Subcutaneous abdominal adipose tissue (tissue), 5 donors: ENCODE results near the gene DPH2.

Experiments
- H3K27ac ChIP-seq: one replicate; pipeline ENCODE4 v1.7.0; 2013; ENCODE audit warnings: low read depth, mild to moderate bottlenecking, inconsistent platforms, low read length, moderate library complexity
- H3K27me3 ChIP-seq, 5 donors: one replicate each; pipeline ENCODE4 v1.7.0; 2013; ENCODE audit warnings: low read length in 5 of 5, inconsistent platforms in 1 of 5; ENCODE audit not compliant: control insufficient read depth in 5 of 5, insufficient read depth in 4 of 5
- H3K36me3 ChIP-seq, 5 donors: one replicate each; pipeline ENCODE4 v1.7.0; 2013; ENCODE audit warnings: low read length in 5 of 5; ENCODE audit not compliant: control insufficient read depth in 5 of 5, insufficient read depth in 5 of 5
- H3K4me1 ChIP-seq, 5 donors: one replicate each; pipeline ENCODE4 v1.7.0; 2013; ENCODE audit warnings: low read length in 5 of 5, mild to moderate bottlenecking in 3 of 5, moderate library complexity in 1 of 5; ENCODE audit not compliant: control insufficient read depth in 5 of 5, insufficient read depth in 5 of 5
- H3K4me3 ChIP-seq, 5 donors: one replicate each; pipeline ENCODE4 v1.7.0; 2013; ENCODE audit warnings: low read length in 5 of 5, low read depth in 1 of 5
- H3K9ac ChIP-seq, 5 donors: one replicate each; pipeline ENCODE4 v1.7.0; 2013; ENCODE audit warnings: low read length in 5 of 5, mild to moderate bottlenecking in 4 of 5, moderate library complexity in 3 of 5
- H3K9me3 ChIP-seq, 5 donors: one replicate each; pipeline ENCODE4 v1.7.0; 2013; ENCODE audit warnings: low read length in 5 of 5; ENCODE audit not compliant: control insufficient read depth in 5 of 5
- donor health status: healthy.
- donor health status: healthy.
- donor health status: healthy.
- donor health status: healthy.
- donor health status: healthy.

DPH2 gene

DNA sequence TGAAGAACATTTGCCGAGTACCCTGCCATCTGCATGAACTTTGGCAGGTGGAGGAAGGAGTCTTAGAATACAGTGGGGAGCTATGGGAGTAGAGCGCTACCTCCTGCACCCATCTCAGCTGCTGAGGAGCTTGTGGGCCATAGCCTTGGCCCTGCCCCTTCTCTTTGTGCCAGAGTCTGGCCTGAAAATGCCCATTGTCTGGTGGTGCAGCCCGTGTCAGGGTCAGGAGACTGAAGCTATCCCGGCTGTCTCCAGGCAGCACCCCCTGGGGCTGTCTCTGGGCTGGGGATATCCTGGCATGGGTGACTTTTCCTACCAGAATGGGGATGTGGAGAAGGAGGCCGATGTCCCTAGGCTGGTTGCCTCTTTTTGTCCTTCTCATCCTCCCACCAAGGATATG, 15.8 kb upstream of the DPH2 start:
- Histone ChIP-seq H3K4me3 (no peak overlapping the region), H3K4me1 (peaks cover 0 to 2% (median 0%) of the 10 kb centered on the region in 5 donors), H3K27me3 (no peaks in the 10 kb centered on the region), H3K27ac (no peak overlapping the region), H3K36me3 (peaks cover 7 to 50% (median 42%) of the 10 kb centered on the region in 5 donors), H3K9ac (no peak overlapping the region), H3K9me3 (no peaks in the 10 kb centered on the region)

DNA sequence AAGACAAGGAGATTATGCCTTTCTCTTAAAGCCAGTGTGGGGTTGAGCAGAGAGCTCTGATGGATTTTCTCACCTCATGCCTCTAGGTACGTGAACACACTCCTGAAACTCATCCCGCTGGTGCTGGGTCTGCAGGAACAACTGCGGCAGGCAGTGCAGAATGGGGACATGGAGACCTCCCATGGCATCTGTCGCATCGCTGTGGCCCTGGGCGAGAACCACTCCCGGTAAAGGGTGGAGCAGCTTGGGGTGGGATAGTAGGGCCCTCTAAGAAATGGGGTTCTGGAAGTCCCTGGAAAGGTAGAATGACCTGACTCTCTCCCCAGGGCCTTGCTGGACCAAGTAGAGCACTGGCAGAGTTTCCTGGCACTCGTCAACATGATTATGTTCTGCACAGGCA, 13.6 kb upstream of the DPH2 start:
- Histone ChIP-seq H3K36me3 (peaks cover 0 to 55% (median 51%) of the 10 kb centered on the region in 5 donors), H3K27ac (no peak overlapping the region), H3K4me1 (no peaks in the 10 kb centered on the region)

DNA sequence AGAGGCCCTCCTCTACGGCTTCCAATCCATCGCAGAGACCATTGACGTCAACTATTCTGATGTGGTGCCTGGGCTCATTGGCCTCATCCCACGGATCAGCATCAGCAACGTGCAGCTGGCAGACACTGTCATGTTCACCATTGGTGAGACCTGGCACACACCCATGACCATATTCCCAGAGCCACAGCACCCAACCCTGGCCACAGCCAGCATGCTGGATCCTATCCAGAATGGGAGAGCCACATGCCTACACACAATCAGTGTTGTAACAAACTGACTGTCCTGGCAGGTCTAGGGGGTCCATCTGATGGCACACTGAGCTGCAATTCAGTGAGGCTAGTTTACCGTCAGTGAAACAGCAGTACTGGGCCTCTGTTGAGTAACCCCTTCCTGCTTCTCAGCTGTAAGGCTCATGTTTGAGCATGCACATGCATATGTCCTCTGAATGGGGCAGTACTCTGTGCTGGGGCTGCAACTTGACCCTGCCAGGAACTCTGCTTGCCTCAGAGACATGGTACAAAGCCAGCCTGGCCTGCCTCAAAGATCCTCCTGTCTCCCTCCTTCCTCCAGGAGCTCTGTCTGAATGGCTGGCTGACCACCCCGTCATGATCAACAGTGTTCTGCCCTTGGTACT, 12.3 kb upstream of the DPH2 start:
- H3K4me3 ChIP-seq, result no peak overlapping the region
- H3K27me3 ChIP-seq, result no peaks in the 10 kb centered on the region
- H3K9me3 ChIP-seq, result no peaks in the 10 kb centered on the region
- H3K9ac ChIP-seq, result no peak overlapping the region
- H3K36me3 ChIP-seq, result peaks cover 0 to 68% (median 63%) of the 10 kb centered on the region in 5 donors
- no peaks in the 10 kb centered on the region for H3K4me1 ChIP-seq
- H3K27ac ChIP-seq, result no peak overlapping the region

More for the DNA sequence above, 13.6 kb upstream of the DPH2 start:
- Histone ChIP-seq H3K9me3 (no peaks in the 10 kb centered on the region), H3K27me3 (no peaks in the 10 kb centered on the region), H3K4me3 (no peak overlapping the region), H3K9ac (no peak overlapping the region)

DNA sequence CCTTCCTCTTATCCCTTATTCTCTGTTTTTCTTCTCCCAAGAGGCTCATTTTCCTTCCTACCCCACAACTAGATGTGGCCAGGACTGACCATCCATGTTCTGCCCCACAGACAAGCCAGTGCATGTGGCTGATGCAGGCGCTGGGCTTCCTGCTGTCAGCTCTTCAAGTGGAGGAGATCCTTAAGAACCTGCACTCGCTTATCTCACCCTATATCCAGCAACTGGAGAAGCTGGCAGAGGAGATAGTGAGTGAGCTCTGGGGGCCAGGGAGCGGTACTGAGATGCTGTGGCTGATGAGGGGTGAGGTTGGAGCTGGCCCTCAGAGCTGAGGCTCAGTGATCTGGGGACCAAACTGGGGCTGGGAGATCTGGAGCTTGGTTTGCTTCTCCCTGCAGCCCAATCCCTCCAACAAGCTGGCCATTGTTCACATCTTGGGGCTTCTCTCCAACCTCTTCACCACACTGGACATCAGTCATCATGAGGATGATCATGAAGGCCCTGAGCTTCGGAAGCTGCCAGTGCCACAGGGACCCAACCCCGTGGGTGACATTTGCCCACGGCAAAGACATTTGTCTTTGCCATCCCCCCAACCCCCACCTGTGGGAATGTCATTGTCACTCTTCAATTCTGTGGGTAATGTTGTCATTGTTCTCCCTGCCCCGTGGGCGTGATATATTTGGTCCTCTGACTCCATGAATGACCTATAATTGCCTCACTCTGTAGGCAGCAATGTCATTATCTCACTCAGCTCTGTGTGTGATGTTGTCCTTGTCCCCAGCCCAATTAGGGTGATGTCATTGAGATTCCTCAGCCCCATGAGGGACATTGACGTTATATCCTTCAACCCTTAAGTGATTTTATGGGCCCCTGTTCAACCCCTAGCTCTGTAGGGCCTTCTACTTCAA, 11.2 kb upstream of the DPH2 start:
- Histone ChIP-seq H3K27me3 (no peaks in the 10 kb centered on the region), H3K9me3 (no peaks in the 10 kb centered on the region), H3K36me3 (peaks cover 0 to 77% (median 74%) of the 10 kb centered on the region in 5 donors), H3K9ac (no peak overlapping the region), H3K4me3 (no peak overlapping the region), H3K4me1 (no peaks in the 10 kb centered on the region), H3K27ac (no peak overlapping the region)

DNA sequence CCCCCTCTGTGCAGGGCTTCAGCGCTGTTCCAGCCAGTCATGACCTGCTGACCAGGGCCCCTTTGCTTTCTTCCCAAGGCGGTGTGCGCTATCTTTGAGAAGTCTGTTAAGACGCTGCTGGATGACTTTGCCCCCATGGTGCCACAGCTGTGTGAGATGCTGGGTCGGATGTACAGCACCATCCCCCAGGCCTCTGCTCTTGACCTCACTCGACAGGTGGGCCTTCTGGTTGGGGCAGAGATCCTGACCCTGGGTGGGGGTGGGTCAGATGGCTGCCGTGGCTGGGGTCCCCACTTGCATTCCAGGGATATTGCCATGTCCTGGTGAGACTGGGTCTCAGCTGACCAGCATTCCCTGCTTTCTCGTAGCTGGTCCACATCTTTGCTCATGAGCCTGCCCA, 9.0 kb upstream of the DPH2 start:
- no peaks in the 10 kb centered on the region for H3K4me1 ChIP-seq
- H3K9me3 ChIP-seq, result no peaks in the 10 kb centered on the region
- peaks cover 0 to 92% (median 80%) of the 10 kb centered on the region in 5 donors for H3K36me3 ChIP-seq
- no peak overlapping the region for H3K4me3 ChIP-seq
- no peak overlapping the region for H3K27ac ChIP-seq
- no peak overlapping the region for H3K9ac ChIP-seq
- no peaks in the 10 kb centered on the region for H3K27me3 ChIP-seq

DNA sequence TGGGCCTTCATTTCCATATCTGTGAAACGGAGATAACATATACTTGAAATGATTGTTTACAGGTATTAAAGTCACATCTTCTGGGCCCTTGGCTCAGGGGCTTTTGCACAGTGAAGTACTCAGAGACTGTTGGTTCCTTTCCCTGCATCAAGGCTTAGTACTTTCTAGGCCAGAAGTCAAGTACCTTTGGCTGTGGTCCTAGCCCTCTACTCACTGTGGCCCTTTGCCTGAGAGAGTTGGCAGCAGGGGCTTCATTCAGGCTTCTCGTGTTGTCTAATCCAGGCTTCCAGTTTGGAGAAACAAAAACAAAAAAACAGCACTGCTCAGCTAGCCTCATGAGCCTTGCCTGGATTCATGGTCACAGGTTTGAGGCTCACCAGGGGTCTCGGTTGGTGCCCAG, 8.1 kb upstream of the DPH2 start:
- Histone ChIP-seq H3K36me3 (peaks cover 0 to 94% (median 82%) of the 10 kb centered on the region in 5 donors), H3K9me3 (no peaks in the 10 kb centered on the region), H3K9ac (no peak overlapping the region)

DNA sequence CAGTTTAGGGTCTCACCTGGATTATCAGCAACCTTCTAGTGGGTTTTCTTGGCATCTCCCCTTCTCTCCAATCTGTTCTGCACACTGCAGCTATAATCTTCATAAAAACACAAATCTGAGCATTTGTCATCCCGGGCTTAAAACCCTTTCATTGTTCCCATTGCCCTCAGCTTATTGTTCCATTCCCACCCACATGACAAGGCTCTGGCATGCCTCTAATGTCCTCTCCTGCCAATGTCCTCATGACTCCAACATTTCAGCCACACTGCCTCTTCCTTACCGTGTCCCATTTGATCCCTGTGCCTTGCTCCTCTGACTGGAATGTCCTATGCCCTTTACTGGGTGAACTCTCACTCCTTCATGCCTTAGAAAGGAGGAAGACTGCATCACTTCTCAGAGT, 7.5 kb upstream of the DPH2 start:
- Histone ChIP-seq H3K27ac (no peak overlapping the region), H3K36me3 (peaks cover 0 to 94% (median 78%) of the 10 kb centered on the region in 5 donors), H3K9ac (no peak overlapping the region), H3K4me1 (no peaks in the 10 kb centered on the region), H3K4me3 (no peak overlapping the region), H3K9me3 (no peaks in the 10 kb centered on the region), H3K27me3 (no peaks in the 10 kb centered on the region)

More for the DNA sequence above, 8.1 kb upstream of the DPH2 start:
- H3K27ac ChIP-seq, result no peak overlapping the region
- no peak overlapping the region for H3K4me3 ChIP-seq
- H3K27me3 ChIP-seq, result no peaks in the 10 kb centered on the region
- no peaks in the 10 kb centered on the region for H3K4me1 ChIP-seq

DNA sequence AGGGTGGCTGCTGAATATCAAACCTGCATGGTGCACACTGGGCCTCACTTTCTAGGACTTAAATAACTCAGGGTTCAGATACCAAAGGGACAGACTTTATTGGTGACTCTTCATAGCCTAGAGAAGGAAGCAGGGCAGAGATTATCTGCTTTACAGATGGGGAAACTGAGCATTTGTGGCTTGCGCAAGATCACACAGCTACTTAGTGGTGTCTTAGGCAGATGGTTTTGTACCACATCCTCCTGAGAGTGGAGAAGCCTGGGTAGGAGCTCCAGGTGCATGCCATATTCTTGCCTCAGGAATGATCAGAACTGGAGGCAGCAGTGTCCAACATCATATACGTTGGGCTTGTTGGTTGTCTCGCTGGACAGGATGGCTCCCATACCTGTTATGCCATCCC, 6.8 kb upstream of the DPH2 start:
- Histone ChIP-seq H3K36me3 (peaks cover 0 to 93% (median 76%) of the 10 kb centered on the region in 5 donors), H3K27ac (no peak overlapping the region), H3K4me3 (no peak overlapping the region), H3K9ac (no peak overlapping the region), H3K27me3 (no peaks in the 10 kb centered on the region), H3K4me1 (no peaks in the 10 kb centered on the region), H3K9me3 (no peaks in the 10 kb centered on the region)

DNA sequence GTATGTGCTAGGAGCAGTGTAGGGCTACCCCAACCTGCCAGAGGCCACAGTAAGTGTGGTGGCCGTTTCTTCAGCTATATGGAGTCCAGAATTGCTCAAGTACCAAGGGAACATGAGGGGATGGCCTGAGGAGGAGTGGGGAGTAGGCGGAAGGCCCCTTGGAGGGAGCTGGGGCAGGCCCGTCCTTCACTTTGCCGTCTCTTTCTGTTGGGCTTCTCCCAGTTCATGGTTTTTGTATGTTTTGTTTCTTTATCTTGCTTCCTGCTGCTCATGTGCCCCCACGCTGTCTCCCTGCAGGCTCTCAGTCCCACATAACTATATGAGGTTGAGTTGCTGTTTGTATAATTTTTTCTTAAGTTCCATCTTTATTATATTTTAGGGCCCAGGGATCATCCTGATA, 5.9 kb upstream of the DPH2 start:
- no peaks in the 10 kb centered on the region for H3K27me3 ChIP-seq
- no peak overlapping the region for H3K4me3 ChIP-seq
- H3K9me3 ChIP-seq, result no peaks in the 10 kb centered on the region
- peaks cover 0 to 85% (median 67%) of the 10 kb centered on the region in 5 donors for H3K36me3 ChIP-seq
- H3K27ac ChIP-seq, result no peak overlapping the region
- no peaks in the 10 kb centered on the region for H3K4me1 ChIP-seq
- H3K9ac ChIP-seq, result no peak overlapping the region

DNA sequence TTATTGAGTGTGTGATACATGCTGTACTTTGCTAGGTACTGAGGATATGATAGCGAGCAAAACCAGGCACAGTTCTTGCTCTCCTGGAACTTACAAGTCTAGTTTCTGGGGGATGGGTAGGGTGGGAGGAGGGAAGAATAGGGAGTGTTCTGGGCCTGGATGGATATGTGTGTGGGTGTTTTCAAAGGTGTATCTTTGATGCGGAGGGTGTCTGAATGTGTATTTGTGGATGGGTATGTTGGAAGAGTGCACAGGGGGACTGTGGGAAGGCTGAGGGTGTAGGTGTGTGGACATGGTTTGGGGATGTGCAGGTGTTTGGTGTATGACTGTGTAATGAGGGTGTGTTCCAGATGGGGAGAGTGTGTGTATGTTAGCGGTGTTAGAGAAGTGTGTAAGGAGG, 4.5 kb upstream of the DPH2 start:
- Histone ChIP-seq H3K4me3 (no peak overlapping the region), H3K9ac (no peak overlapping the region), H3K27me3 (no peaks in the 10 kb centered on the region), H3K4me1 (peaks cover under 1 to 9% (median 9%) of the 10 kb centered on the region in 5 donors), H3K36me3 (peaks cover 0 to 70% (median 54%) of the 10 kb centered on the region in 5 donors), H3K9me3 (no peaks in the 10 kb centered on the region), H3K27ac (no peak overlapping the region)
